HEK293 (cell line): ENCODE measurements around the gene LEFTY1.
"Not testable (repeated sequence)": the region's sequence is repeated elsewhere in the genome, so short reads cannot be mapped to it uniquely, and the experiment has no call there.

Experiments used
- CTCF ChIA-PET: fragments of 350-600 bp; formaldehyde crosslinking; extraction: SDS; loops from one replicate; lab custom pipeline; 2021; ENCODE audit warnings: antibody characterized with exemption; lab: Yijun Ruan, JAX
- POLR2A ChIA-PET: fragments of 300-600 bp; formaldehyde crosslinking; extraction: SDS; loops from one replicate; lab custom pipeline; 2020; ENCODE audit warnings: antibody characterized with exemption, inconsistent platforms; lab: Yijun Ruan, JAX
- H3K27ac ChIP-seq: fragments of 200-500 bp; sonication (Bioruptor generic); 2 replicates; pipeline ENCODE4 v1.5.1; 2014; ENCODE audit warnings: low read depth, low read length, control low read depth, inconsistent platforms; ENCODE audit errors: extremely low read depth
- H3K36me3 ChIP-seq, 2 experiments: fragments of 200-500 bp in 1 of 2; sonication (Bioruptor generic) in 1 of 2; 1 replicate in 1 of 2; 2 replicates in 1 of 2; pipeline ENCODE4 v1.5.1; 2014 to 2017; ENCODE audit warnings: inconsistent platforms in 2 of 2, low read length in 2 of 2; ENCODE audit not compliant: control insufficient read depth in 2 of 2, insufficient read depth in 1 of 2
- H3K4me1 ChIP-seq: fragments of 200-500 bp; sonication (Bioruptor generic); 2 replicates; pipeline ENCODE4 v1.5.1; 2014; ENCODE audit warnings: mild to moderate bottlenecking, low read length, inconsistent platforms; ENCODE audit not compliant: control insufficient read depth, insufficient read depth
- H3K4me3 ChIP-seq: 2 replicates; pipeline ENCODE4 v1.5.1; 2011; ENCODE audit warnings: low read depth, mild to moderate bottlenecking, control low read depth, low read length, moderate library complexity
- H3K9me3 ChIP-seq: fragments of 200-500 bp; sonication (Bioruptor generic); 2 replicates; pipeline ENCODE4 v1.5.1; 2014; ENCODE audit warnings: low read depth, low read length, inconsistent platforms; ENCODE audit not compliant: control insufficient read depth, insufficient read depth
- EGR2 ChIP-seq: fragments of 450-650 bp; formaldehyde crosslinking; IDR thresholded peaks from 2 replicates; pipeline ENCODE4 v1.5.1; 2016; ENCODE audit warnings: low read depth, missing biosample characterization, missing genetic modification characterization
- SCRT1 ChIP-seq: fragments of 450-650 bp; formaldehyde crosslinking; IDR thresholded peaks from 2 replicates; pipeline ENCODE4 v1.5.1; 2016; ENCODE audit warnings: missing biosample characterization, missing genetic modification characterization, borderline replicate concordance
- SP7 ChIP-seq: fragments of 450-650 bp; formaldehyde crosslinking; IDR thresholded peaks from 2 replicates; pipeline ENCODE4 v1.5.1; 2016; ENCODE audit warnings: missing biosample characterization, missing genetic modification characterization
- WT1 ChIP-seq: fragments of 450-650 bp; formaldehyde crosslinking; IDR thresholded peaks from 2 replicates; pipeline ENCODE4 v1.5.1; 2016; ENCODE audit warnings: missing biosample characterization, missing genetic modification characterization
- YY2 ChIP-seq: fragments of 450-650 bp; formaldehyde crosslinking; IDR thresholded peaks from 2 replicates; pipeline ENCODE4 v1.5.1; 2016; ENCODE audit warnings: missing biosample characterization, missing genetic modification characterization
- ZBTB17 ChIP-seq: fragments of 450-650 bp; formaldehyde crosslinking; IDR thresholded peaks from 2 replicates; pipeline ENCODE4 v1.5.1; 2016; ENCODE audit warnings: missing biosample characterization, missing genetic modification characterization
- ZEB2 ChIP-seq: fragments of 450-650 bp; formaldehyde crosslinking; IDR thresholded peaks from 2 replicates; pipeline ENCODE4 v1.5.1; 2016; ENCODE audit warnings: missing biosample characterization, missing genetic modification characterization
- ZFHX2 ChIP-seq: fragments of 450-650 bp; formaldehyde crosslinking; conservative IDR thresholded peaks from 2 replicates; pipeline ENCODE4 v1.5.1; 2016; ENCODE audit warnings: missing biosample characterization, missing genetic modification characterization
- ZNF175 ChIP-seq: fragments of 450-650 bp; formaldehyde crosslinking; IDR thresholded peaks from 2 replicates; pipeline ENCODE4 v1.5.1; 2016; ENCODE audit warnings: missing biosample characterization, missing genetic modification characterization
- ZNF302 ChIP-seq: fragments of 450-650 bp; formaldehyde crosslinking; IDR thresholded peaks from 2 replicates; pipeline ENCODE4 v1.5.1; 2016; ENCODE audit warnings: missing biosample characterization, missing genetic modification characterization, low read depth
- ZNF311 ChIP-seq: fragments of 450-650 bp; formaldehyde crosslinking; IDR thresholded peaks from 2 replicates; pipeline ENCODE4 v1.5.1; 2017; ENCODE audit warnings: missing biosample characterization, missing genetic modification characterization, borderline replicate concordance
- ZNF335 ChIP-seq: fragments of 450-650 bp; formaldehyde crosslinking; conservative IDR thresholded peaks from 2 replicates; pipeline ENCODE4 v1.5.1; 2016; ENCODE audit warnings: missing biosample characterization, missing genetic modification characterization
- ZNF423 ChIP-seq: fragments of 450-650 bp; formaldehyde crosslinking; IDR thresholded peaks from 2 replicates; pipeline ENCODE4 v1.5.1; 2016; ENCODE audit warnings: missing biosample characterization, missing genetic modification characterization
- ZNF48 ChIP-seq: fragments of 450-650 bp; formaldehyde crosslinking; IDR thresholded peaks from 2 replicates; pipeline ENCODE4 v1.5.1; 2016; ENCODE audit warnings: missing biosample characterization, missing genetic modification characterization
- ZNF514 ChIP-seq: fragments of 450-650 bp; formaldehyde crosslinking; IDR thresholded peaks from 2 replicates; pipeline ENCODE4 v1.5.1; 2016; ENCODE audit warnings: missing biosample characterization, missing genetic modification characterization
- ZNF701 ChIP-seq: fragments of 450-650 bp; formaldehyde crosslinking; IDR thresholded peaks from 2 replicates; pipeline ENCODE4 v1.5.1; 2016; ENCODE audit warnings: missing biosample characterization, missing genetic modification characterization
- TF ChIP-seq, protein P1 (sequence below): fragments of 450-650 bp; formaldehyde crosslinking; IDR thresholded peaks from 2 replicates; pipeline ENCODE4 v1.5.1; 2016; ENCODE audit warnings: missing biosample characterization, missing genetic modification characterization
- TF ChIP-seq, protein P2 (sequence below): fragments of 450-650 bp; IDR thresholded peaks from 2 replicates; pipeline ENCODE4 v1.5.1; 2018; ENCODE audit warnings: missing biosample characterization, mild to moderate bottlenecking, missing genetic modification characterization
- TF ChIP-seq, protein P3 (sequence below): fragments of 450-650 bp; formaldehyde crosslinking; IDR thresholded peaks from 2 replicates; pipeline ENCODE4 v1.5.1; 2016; ENCODE audit warnings: missing biosample characterization, missing genetic modification characterization

Gene LEFTY1

DNA sequence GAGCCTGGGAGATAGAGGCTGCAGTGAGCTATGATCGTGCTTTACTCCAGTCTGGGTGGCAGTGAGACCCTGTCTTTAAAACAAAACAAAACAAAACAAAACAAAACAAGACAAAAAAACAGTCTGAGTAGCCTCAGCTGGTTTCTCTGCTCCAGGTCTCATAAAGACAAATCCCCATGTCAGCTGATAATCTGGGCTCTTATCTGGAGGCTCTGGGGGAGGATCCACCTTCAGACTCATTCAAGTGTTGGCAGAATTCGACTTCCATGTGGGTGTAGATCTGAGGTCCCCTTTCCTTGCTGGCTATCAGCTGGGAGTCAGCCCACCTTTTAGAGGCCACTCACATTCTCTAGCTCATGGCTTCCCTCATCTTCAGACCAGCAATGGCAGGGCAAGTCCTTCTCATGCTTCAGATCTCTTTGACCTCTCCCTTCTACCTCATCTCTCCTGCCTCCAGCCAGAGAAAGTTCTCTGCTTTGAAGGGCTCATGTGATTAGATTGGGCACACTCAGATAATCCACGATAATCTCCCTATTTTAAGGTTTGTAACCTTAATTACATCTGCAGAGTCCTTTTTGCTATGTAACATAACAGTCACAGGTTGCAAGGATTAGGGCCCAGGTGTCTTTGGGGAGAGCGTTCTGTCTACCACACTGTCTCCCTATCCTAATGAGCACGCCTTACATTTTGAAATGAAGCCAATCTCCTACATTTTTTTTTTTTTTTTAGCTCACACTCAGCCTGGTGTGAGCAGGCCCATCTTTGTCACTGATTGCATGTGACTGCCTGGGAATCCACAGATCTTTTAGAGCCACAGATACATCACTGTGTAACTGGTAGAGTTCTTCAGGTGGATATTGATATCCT lies 42.6 kb upstream of the LEFTY1 start:
- no peaks in the 10 kb centered on the region for H3K36me3 ChIP-seq
- H3K9me3 ChIP-seq, result no peaks in the 10 kb centered on the region
- no peak overlapping the region for H3K4me3 ChIP-seq
- no peaks in the 10 kb centered on the region for H3K4me1 ChIP-seq
- CTCF ChIA-PET, result interaction anchor here (0.9 to 2.1 kb wide), 5 partner anchors 29 to 457 kb away, joined by 3 to 11 read pairs (median 3); no protein-coding TSS in a partner anchor
- POLR2A ChIA-PET, result interaction anchor here (0.5 to 6.0 kb wide), 3 partner anchors 8 to 32 kb away, joined by 3 to 32 read pairs (median 4); partner anchors contain the start of gene PYCR2
- no peak overlapping the region for H3K27ac ChIP-seq
- TF ChIP-seq ZNF311 (tag by site-specific recombination), result no peak
- TF ChIP-seq, protein P1, sequence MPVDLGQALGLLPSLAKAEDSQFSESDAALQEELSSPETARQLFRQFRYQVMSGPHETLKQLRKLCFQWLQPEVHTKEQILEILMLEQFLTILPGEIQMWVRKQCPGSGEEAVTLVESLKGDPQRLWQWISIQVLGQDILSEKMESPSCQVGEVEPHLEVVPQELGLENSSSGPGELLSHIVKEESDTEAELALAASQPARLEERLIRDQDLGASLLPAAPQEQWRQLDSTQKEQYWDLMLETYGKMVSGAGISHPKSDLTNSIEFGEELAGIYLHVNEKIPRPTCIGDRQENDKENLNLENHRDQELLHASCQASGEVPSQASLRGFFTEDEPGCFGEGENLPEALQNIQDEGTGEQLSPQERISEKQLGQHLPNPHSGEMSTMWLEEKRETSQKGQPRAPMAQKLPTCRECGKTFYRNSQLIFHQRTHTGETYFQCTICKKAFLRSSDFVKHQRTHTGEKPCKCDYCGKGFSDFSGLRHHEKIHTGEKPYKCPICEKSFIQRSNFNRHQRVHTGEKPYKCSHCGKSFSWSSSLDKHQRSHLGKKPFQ (tag by site-specific recombination), result peak; percentile 60; the same call in 1 of the 2 replicates
- TF ChIP-seq EGR2 (tag by site-specific recombination), result peak; percentile 98
- TF ChIP-seq ZNF175, result no peak
- TF ChIP-seq ZNF701 (tag by site-specific recombination), result no peak
- no peak for TF ChIP-seq ZNF48 (tag by site-specific recombination)
- TF ChIP-seq SCRT1 (tag by site-specific recombination), result no peak
- TF ChIP-seq ZNF302 (tag by site-specific recombination), result no peak
- TF ChIP-seq ZNF335 (tag by site-specific recombination), result 0 out of 2 replicates have a peak, but pooled peaks have one; percentile 21
- peak; percentile 98 for TF ChIP-seq ZFHX2 (tag by site-specific recombination)

DNA sequence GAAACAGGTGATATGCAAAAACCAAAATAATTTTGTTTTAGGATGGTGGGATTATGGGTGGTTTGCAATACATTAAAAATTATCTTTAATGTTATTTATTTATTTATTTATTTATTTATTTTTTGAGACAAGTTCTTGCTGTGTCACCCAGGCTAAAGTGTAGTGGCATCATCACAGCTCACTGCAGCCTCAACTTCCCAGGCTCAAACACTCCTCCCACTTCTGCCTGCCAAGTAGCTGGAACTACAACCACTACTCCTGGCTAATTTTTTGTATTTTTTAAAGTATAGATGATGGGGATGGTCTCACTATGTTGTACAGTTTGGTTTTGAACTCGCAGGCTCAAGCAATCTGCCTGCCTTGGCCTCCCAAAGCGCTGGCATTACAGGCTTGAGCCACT lies 41.6 kb upstream of the LEFTY1 start:
- Histone ChIP-seq H3K4me3 (no peak overlapping the region), H3K4me1 (no peaks in the 10 kb centered on the region), H3K36me3 (no peaks in the 10 kb centered on the region)
- CTCF ChIA-PET, result interaction anchor here (0.7 to 2.1 kb wide), 3 partner anchors 8 to 456 kb away, joined by 3 to 11 read pairs (median 3); no protein-coding TSS in a partner anchor
- POLR2A ChIA-PET, result no interaction called here
- no peak for TF ChIP-seq ZEB2 (tag by site-specific recombination)
- no peak for TF ChIP-seq ZNF423 (tag by site-specific recombination)
- TF ChIP-seq, all 188 proteins: peak for 0
- H3K9me3 ChIP-seq, result no peaks in the 10 kb centered on the region
- H3K27ac ChIP-seq, result no peak overlapping the region

DNA sequence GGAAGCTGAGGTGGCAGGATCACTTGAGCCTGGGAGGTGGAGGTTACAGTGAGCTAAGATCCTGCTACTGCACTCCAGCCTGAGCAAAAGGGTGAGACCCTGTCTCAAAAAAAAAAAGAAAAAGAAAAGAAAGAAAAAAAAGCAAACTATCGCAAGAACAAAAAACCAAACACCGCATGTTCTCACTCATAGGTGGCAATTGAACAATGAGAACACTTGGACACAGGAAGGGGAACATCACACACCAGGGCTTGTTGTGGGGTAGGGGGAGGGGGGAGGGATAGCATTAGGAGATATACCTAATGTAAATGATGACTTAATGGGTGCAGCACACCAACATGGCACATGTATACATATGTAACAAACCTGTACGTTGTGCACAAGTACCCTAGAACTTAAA lies 40.5 kb upstream of the LEFTY1 start:
- H3K36me3 ChIP-seq, POLR2A ChIA-PET, H3K9me3 ChIP-seq, H3K4me1 ChIP-seq, H3K27ac ChIP-seq, H3K4me3 ChIP-seq: not testable (repeated sequence)
- CTCF ChIA-PET, result interaction anchor here (0.6 to 0.7 kb wide), 4 partner anchors 51 to 436 kb away, joined by 3 to 4 read pairs (median 3); no protein-coding TSS in a partner anchor

DNA sequence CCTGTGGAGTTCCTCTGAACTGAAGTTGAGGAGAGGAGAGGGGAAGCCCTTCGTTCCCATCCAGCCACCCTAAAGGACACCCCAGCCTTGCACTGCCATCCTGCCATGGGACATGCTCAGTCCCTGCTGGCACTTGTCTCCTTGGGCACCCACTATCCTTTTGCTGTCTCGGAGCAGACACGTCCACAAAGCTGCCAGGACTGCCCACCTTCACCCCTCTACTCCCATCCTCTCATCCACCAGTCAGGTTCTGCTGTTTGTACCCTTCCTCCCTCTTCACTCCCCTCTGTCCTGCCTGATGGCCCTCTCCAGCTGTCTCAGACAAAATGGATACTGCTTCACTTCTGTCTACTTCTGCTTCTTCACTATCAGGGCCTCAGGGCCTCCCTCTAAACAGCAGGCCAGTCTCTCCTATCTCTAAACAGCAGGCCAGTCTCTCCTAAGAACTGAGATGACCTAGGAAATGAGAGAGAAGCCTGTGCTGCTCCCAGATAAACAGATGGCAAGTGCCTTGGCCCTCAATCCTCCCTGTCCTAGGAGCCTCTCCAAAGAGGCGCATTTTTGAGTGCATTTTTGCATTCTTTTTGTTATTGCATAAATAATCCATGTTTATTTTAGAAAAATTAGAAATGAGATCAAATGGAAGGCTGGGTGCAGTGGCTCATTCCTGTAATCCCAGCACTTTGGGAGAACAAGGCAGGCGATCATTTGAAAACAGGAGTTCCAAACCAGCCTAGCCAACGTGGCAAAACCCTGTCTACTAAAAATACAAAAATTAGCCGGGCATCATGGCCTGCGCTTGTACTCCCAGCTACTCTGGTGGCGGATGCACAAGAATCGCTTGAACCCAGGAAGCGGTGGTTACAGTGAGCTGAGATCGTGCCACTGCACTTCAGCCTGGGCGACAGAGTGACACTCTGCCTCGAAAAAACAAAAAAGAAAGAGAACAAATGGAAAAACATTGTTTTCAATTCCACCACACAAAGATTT lies 39.5 kb upstream of the LEFTY1 start:
- ChIA-PET POLR2A (no interaction called here), CTCF (interaction anchor here (0.6 to 0.7 kb wide), 4 partner anchors 50 to 151 kb away, joined by 3 read pairs; no protein-coding TSS in a partner anchor)
- H3K36me3 ChIP-seq, result no peaks in the 10 kb centered on the region
- 0 out of 2 replicates have a peak, but pooled peaks have one; percentile 16 for TF ChIP-seq ZNF335 (tag by site-specific recombination)
- TF ChIP-seq, protein P2, sequence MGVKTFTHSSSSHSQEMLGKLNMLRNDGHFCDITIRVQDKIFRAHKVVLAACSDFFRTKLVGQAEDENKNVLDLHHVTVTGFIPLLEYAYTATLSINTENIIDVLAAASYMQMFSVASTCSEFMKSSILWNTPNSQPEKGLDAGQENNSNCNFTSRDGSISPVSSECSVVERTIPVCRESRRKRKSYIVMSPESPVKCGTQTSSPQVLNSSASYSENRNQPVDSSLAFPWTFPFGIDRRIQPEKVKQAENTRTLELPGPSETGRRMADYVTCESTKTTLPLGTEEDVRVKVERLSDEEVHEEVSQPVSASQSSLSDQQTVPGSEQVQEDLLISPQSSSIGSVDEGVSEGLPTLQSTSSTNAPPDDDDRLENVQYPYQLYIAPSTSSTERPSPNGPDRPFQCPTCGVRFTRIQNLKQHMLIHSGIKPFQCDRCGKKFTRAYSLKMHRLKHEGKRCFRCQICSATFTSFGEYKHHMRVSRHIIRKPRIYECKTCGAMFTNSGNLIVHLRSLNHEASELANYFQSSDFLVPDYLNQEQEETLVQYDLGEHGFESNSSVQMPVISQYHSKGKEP (tag by site-specific recombination), result 0 out of 2 replicates have a peak, but pooled peaks have one; percentile 37
- no peak for TF ChIP-seq ZNF514
- TF ChIP-seq, protein P3, sequence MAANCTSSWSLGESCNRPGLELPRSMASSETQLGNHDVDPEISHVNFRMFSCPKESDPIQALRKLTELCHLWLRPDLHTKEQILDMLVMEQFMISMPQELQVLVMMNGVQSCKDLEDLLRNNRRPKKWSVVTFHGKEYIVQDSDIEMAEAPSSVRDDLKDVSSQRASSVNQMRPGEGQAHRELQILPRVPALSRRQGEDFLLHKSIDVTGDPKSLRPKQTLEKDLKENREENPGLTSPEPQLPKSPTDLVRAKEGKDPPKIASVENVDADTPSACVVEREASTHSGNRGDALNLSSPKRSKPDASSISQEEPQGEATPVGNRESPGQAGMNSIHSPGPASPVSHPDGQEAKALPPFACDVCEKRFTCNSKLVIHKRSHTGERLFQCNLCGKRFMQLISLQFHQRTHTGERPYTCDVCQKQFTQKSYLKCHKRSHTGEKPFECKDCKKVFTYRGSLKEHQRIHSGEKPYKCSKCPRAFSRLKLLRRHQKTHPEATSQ (tag by site-specific recombination), result no peak
- TF ChIP-seq YY2 (tag by site-specific recombination), result 0 out of 2 replicates have a peak, but pooled peaks have one; percentile 39
- TF ChIP-seq SP7 (tag by site-specific recombination), result no peak
- TF ChIP-seq WT1 (tag by site-specific recombination), result 0 out of 2 replicates have a peak, but pooled peaks have one; percentile 16
- peak; percentile 88 for TF ChIP-seq ZBTB17
- no peak overlapping the region for H3K4me3 ChIP-seq
- peaks cover 3% of the 10 kb centered on the region; the same call in 1 of the 2 replicates for H3K4me1 ChIP-seq
- H3K27ac ChIP-seq, result no peak overlapping the region
- no peaks in the 10 kb centered on the region for H3K9me3 ChIP-seq
